PC-3 (cell line): Measurements from ENCODE around the gene ORMDL2. TPM values are rescaled to one million over a fixed set of nuclear protein-coding genes. Genes with fewer than 3 reads are reported as not detected.
"Not testable (repeated sequence)": the region's sequence is repeated elsewhere in the genome, so short reads cannot be mapped to it uniquely, and the experiment has no call there.

Source experiments
- ATAC-seq: fragments of 200-7000 bp; cut with Tn5 transposase; 2 replicates; pipeline ENCODE4 v1.9.1; 2020; ENCODE audit warnings: mild to moderate bottlenecking, moderate library complexity
- BruUV-seq: library from RNA; stranded (reverse); fragments of 400-500 nt; replicated peaks from 2 replicates; lab custom pipeline; 2021; lab: Mats Ljungman, UMichigan
- CTCF ChIA-PET: fragments of 300-600 bp; sonication (Branson Sonifier 250); formaldehyde crosslinking; loops from one replicate; lab custom pipeline; 2022; ENCODE audit warnings: antibody characterized with exemption; lab: Charles Lee
- POLR2A ChIA-PET: fragments of 300-600 bp; sonication (Branson Sonifier 250); formaldehyde crosslinking; loops from one replicate; lab custom pipeline; 2022; ENCODE audit warnings: antibody characterized with exemption; ENCODE audit not compliant: unreplicated experiment; lab: Charles Lee
- DNase-seq: peaks from one replicate; pipeline ENCODE4 v3.0.0-alpha.2; 2015
- H2AFZ ChIP-seq: fragments of 300-600 bp; sonication (generic); 2 replicates; pipeline ENCODE4 v1.6.0; 2016; ENCODE audit warnings: antibody characterized with exemption, low read length
- H3F3A ChIP-seq: fragments of 300-600 bp; sonication (generic); one replicate; pipeline ENCODE4 v1.6.0; 2017; ENCODE audit warnings: antibody characterized with exemption, low read length, control low read depth, mild to moderate bottlenecking; ENCODE audit not compliant: unreplicated experiment
- H3K27ac ChIP-seq: fragments of 300-600 bp; sonication (generic); 2 replicates; pipeline ENCODE4 v1.5.1; 2016; ENCODE audit warnings: mild to moderate bottlenecking, low read length
- H3K27me3 ChIP-seq: fragments of 300-600 bp; sonication (generic); 2 replicates; pipeline ENCODE4 v1.6.1; 2016; ENCODE audit warnings: low read length, mixed read lengths
- H3K36me3 ChIP-seq: fragments of 300-600 bp; sonication (generic); 2 replicates; pipeline ENCODE4 v1.6.1; 2016; ENCODE audit warnings: low read depth, mixed run types, low read length, mixed read lengths
- H3K4me1 ChIP-seq: fragments of 300-600 bp; sonication (generic); 2 replicates; pipeline ENCODE4 v1.5.1; 2016; ENCODE audit warnings: low read length; ENCODE audit not compliant: insufficient read depth
- H3K4me2 ChIP-seq: fragments of 300-600 bp; sonication (generic); 2 replicates; pipeline ENCODE4 v1.6.0; 2016; ENCODE audit warnings: low read length
- H3K4me3 ChIP-seq: fragments of 300-600 bp; sonication (generic); 2 replicates; pipeline ENCODE4 v1.5.1; 2016; ENCODE audit warnings: mild to moderate bottlenecking, low read length, mixed read lengths
- H3K79me2 ChIP-seq: fragments of 300-600 bp; sonication (generic); 2 replicates; pipeline ENCODE4 v1.6.1; 2017; ENCODE audit warnings: low read length, mixed read lengths
- H3K9ac ChIP-seq: fragments of 300-600 bp; sonication (generic); 2 replicates; pipeline ENCODE4 v1.6.0; 2016; ENCODE audit warnings: mild to moderate bottlenecking, low read length
- H3K9me2 ChIP-seq: fragments of 300-600 bp; sonication (generic); replicated peaks from 2 replicates; pipeline ENCODE4 v1.6.1; 2016; ENCODE audit warnings: mixed run types, low read length, mixed read lengths
- H3K9me3 ChIP-seq: fragments of 300-600 bp; sonication (generic); 2 replicates; pipeline ENCODE4 v1.6.1; 2016; ENCODE audit warnings: low read length, mixed read lengths
- H4K20me1 ChIP-seq: fragments of 300-600 bp; sonication (generic); 2 replicates; pipeline ENCODE4 v1.6.1; 2016; ENCODE audit warnings: low read length, mixed read lengths
- CTCF ChIP-seq: fragments of 300-600 bp; sonication (generic); conservative IDR thresholded peaks from 2 replicates; pipeline ENCODE4 v1.5.1; 2017; ENCODE audit warnings: antibody characterized with exemption, low read depth, mild to moderate bottlenecking, low read length
- EZH2 ChIP-seq: fragments of 300-600 bp; sonication (generic); IDR thresholded peaks from one replicate; pipeline ENCODE4 v1.6.1; 2017; ENCODE audit warnings: antibody characterized with exemption, mild to moderate bottlenecking, low read length; ENCODE audit not compliant: unreplicated experiment
- EZH2phosphoT487 ChIP-seq: fragments of 300-600 bp; sonication (generic); IDR thresholded peaks from 2 replicates; pipeline ENCODE4 v1.6.1; 2018; ENCODE audit warnings: mild to moderate bottlenecking, antibody characterized with exemption, low read length, borderline replicate concordance
- intact Hi-C: fragments of 100-400 bp; cut with micrococcal nuclease; formaldehyde crosslinking; loops from 2 replicates; pipeline ENCODE4 v1.9.0; 2023
- total RNA-seq: library from RNA; depleted of rRNA; stranded (reverse); fragments of >200 nt; gene quantifications from 2 replicates; pipeline ENCODE4 v1.2.3, GENCODE V29; 2014; rRNA removed

ORMDL2 gene
- total RNA-seq, 1 experiment from 2014 or later, result 19.2 TPM

GRCh38 chr12:55865327-55865726 lies 47.5 kb downstream of the ORMDL2 start:
- H3K27me3 ChIP-seq, result no peaks in the 10 kb centered on the region
- 0 out of 2 replicates have a peak, but pooled peaks cover 4% of the 10 kb centered on the region for H3K9me3 ChIP-seq
- no peaks in the 10 kb centered on the region for H3K36me3 ChIP-seq
- no TSS peak for BruUV-seq
- ChIA-PET POLR2A (no interaction called here), CTCF (no interaction called here)
- H4K20me1 ChIP-seq, result no peaks in the 10 kb centered on the region
- no peak overlapping the region for H3K27ac ChIP-seq
- DNase-seq (no peak), ATAC-seq (no peak)
- no peaks in the 10 kb centered on the region for H3K9me2 ChIP-seq
- H3F3A ChIP-seq, result no peaks in the 10 kb centered on the region
- no peak overlapping the region for H3K9ac ChIP-seq
- no peak for TF ChIP-seq CTCF
- TF ChIP-seq EZH2, result no peak
- no peak for TF ChIP-seq EZH2phosphoT487
- H3K4me2 ChIP-seq, result no peak overlapping the region
- intact Hi-C loops, result no loop called here
- H2AFZ ChIP-seq, result no peak overlapping the region
- no peaks in the 10 kb centered on the region for H3K4me1 ChIP-seq
- H3K79me2 ChIP-seq, result no peaks in the 10 kb centered on the region
- no peak overlapping the region for H3K4me3 ChIP-seq

GRCh38 chr12:55866454-55867004 lies 48.7 kb downstream of the ORMDL2 start:
- ATAC-seq, H3K27me3 ChIP-seq, H4K20me1 ChIP-seq, H3K9me2 ChIP-seq, H3F3A ChIP-seq, DNase-seq, CTCF ChIA-PET, H3K4me3 ChIP-seq, POLR2A ChIA-PET, H3K4me2 ChIP-seq, H3K27ac ChIP-seq, H3K79me2 ChIP-seq, H3K9me3 ChIP-seq, H3K9ac ChIP-seq, H3K4me1 ChIP-seq, intact Hi-C loops, H3K36me3 ChIP-seq, BruUV-seq, H2AFZ ChIP-seq: not testable (repeated sequence)

Other genes with a start within 250 kb of the ORMDL2 start
- gene OR2AP1, start 245.6 kb upstream of the ORMDL2 start, total RNA-seq, result not detected in 2 replicates
- not detected in 2 replicates for gene OR10P1, start 181.1 kb upstream of the ORMDL2 start, total RNA-seq
- gene ITGA7, start 110.1 kb upstream of the ORMDL2 start, total RNA-seq, result 4.4 and 9.7 TPM in 2 replicates
- gene BLOC1S1, start 102.0 kb upstream of the ORMDL2 start, total RNA-seq, result 63.5 and 90.8 TPM in 2 replicates
- gene RDH5, start 97.6 kb upstream of the ORMDL2 start, total RNA-seq, result 4.6 and 5.1 TPM in 2 replicates
- gene CD63, start 89.0 kb upstream of the ORMDL2 start, total RNA-seq, result 784 and 869 TPM in 2 replicates
- 7.1 and 17.4 TPM in 2 replicates for gene GDF11, start 74.9 kb upstream of the ORMDL2 start, total RNA-seq
- 103 and 108 TPM in 2 replicates for gene SARNP, start 317 bp upstream of the ORMDL2 start, total RNA-seq
- 45.1 and 47.4 TPM in 2 replicates for gene DNAJC14, start 11.5 kb downstream of the ORMDL2 start, total RNA-seq
- 0.04 and 0.17 TPM in 2 replicates for gene MMP19, start 24.9 kb downstream of the ORMDL2 start, total RNA-seq
- 39.0 and 42.9 TPM in 2 replicates for gene PYM1, start 109.9 kb downstream of the ORMDL2 start, total RNA-seq
- gene DGKA, start 113.1 kb downstream of the ORMDL2 start, total RNA-seq, result 27.2 and 41.5 TPM in 2 replicates
- gene PMEL, start 148.0 kb downstream of the ORMDL2 start, total RNA-seq, result 0.35 and 2.0 TPM in 2 replicates
- 63.0 and 68.2 TPM in 2 replicates for gene CDK2, start 148.8 kb downstream of the ORMDL2 start, total RNA-seq
- gene RAB5B, start 156.0 kb downstream of the ORMDL2 start, total RNA-seq, result 48.8 and 50.6 TPM in 2 replicates
- 18.0 and 33.9 TPM in 2 replicates for gene SUOX, start 179.2 kb downstream of the ORMDL2 start, total RNA-seq
- gene IKZF4, start 203.0 kb downstream of the ORMDL2 start, total RNA-seq, result 1.0 and 2.8 TPM in 2 replicates
- gene RPS26, start 223.9 kb downstream of the ORMDL2 start, total RNA-seq, result 183 and 320 TPM in 2 replicates